Measurements from ENCODE around the gene ROR2.
"Not testable (repeated sequence)": the region's sequence is repeated elsewhere in the genome, so short reads cannot be mapped to it uniquely, and the experiment has no call there.

The ROR2 gene

DNA sequence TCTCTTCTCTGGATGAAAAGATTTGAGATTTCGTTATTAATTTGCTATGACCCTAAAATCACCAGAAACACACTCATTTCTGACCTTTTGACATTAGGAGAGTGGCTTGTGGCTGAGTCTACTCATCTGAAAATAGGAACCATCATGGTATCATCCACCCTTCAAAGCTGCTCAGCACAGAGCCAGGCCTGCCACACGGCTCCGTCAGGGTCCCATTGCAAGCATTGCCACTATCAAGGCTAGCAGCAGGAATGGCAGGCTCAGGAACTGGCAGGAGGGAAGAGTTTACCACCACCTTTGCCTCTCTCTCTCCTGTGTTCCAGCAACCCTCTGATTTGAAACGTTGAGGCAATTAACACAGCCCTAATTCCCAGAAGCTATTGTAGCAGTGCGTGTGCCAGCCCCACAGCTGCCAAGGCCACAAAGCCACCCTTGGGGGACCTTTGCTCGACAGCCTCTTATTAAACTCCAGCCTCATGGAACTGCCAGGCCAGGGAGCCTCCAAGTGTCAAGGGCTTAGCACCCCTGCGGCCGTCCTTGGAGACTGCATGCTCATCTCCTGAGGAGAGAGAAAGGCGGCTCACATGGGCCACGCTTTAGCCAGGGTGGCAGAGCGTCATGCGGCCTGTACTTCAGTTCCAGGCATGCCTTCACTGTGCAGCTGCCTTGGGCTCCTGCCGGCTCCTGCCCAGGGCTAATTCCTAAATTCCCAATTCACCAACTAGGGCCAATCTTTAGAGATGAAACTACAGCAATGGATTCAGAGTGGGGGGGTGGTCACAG, 145.9 kb downstream of the ROR2 start:
- H3K4me3 ChIP-seq (ENCODE audit: low read depth, low read length), result no peak overlapping the region
- DNase-seq (ENCODE audit: low read depth), result no peak
- TF ChIP-seq CTCF (IDR thresholded peaks at IDR 0.05; ENCODE audit: low read depth, low read length, missing control alignments), result no peak

- no peak overlapping the region for H3K4me3 ChIP-seq (ENCODE audit: low read depth, low read length)
- DNase-seq (ENCODE audit: low read depth), result no peak
Measured at GRCh38 chr9:91803151-91803940, 146.7 kb downstream of the ROR2 start.

GRCh38 chr9:91802391-91802790, 147.6 kb downstream of the ROR2 start:
- H3K4me3 ChIP-seq (ENCODE audit: low read depth, low read length), result no peak overlapping the region
- TF ChIP-seq CTCF (IDR thresholded peaks at IDR 0.05; ENCODE audit: low read depth, low read length, missing control alignments), result no peak
- no peak for DNase-seq (ENCODE audit: low read depth)

More at GRCh38 chr9:91803151-91803940, 146.7 kb downstream of the ROR2 start:
- no peak for TF ChIP-seq CTCF (IDR thresholded peaks at IDR 0.05; ENCODE audit: low read depth, low read length, missing control alignments)

DNA sequence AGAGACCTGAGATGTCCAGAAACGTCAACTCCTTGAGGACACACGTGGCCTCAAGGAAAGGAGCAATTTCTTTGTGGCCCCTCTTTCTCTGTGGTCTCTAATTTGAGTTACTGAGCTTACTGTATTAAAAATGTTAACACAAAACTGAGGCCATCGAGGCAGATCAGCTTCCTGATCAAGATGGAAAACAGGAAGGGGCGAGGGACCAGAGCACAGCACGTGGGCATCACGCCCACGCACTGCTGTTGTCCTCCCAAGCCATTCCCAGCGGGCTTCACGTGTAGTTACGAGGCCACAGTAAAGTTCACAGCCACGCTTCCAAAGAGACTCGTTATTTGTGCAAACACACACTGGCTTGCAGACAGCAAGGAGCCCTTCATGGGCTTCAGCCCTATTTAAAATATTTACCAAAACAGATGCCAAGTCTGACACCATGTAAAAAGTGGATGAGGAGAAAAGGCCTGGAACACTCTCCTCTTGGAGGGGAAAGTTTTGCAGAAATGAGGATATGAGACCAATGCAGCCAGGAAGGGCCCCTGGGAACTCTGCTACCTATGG, 149.5 kb downstream of the ROR2 start:
- no peak for DNase-seq (ENCODE audit: low read depth)
- no peak overlapping the region for H3K4me3 ChIP-seq (ENCODE audit: low read depth, low read length)
- TF ChIP-seq CTCF (IDR thresholded peaks at IDR 0.05; ENCODE audit: low read depth, low read length, missing control alignments), result no peak

DNA sequence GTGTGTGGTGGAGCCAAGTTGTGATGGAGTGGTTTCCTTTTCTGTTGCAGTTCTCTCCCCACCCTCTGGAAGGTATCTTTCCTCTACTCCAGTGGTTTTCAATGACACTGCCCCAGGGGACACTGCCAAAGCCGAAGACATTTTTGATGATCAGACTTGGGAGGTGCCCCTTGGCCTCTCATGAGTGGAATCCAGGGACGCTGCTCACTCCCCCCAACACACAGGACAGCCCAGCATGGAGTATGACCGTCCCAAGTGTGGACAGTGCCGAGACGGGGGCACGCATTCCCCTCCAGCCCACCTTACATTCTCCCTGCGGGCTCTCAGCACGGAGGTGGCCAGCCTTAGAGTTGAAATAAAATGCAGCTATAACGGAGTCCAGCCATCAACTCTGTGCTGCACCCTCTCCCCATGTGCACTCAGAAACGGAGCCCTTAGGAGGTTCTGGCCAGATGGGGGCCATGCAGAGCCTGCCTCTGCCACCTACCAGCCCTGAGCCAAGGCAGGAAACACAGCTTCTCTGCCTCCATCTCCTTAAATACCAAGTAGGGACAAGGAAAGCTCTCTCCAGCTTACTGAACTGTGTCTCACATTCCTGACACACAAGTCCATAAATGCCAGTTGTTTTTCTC, 150.8 kb downstream of the ROR2 start:
- DNase-seq (ENCODE audit: low read depth), result no peak
- TF ChIP-seq CTCF (IDR thresholded peaks at IDR 0.05; ENCODE audit: low read depth, low read length, missing control alignments), result no peak
- no peak overlapping the region for H3K4me3 ChIP-seq (ENCODE audit: low read depth, low read length)

DNA sequence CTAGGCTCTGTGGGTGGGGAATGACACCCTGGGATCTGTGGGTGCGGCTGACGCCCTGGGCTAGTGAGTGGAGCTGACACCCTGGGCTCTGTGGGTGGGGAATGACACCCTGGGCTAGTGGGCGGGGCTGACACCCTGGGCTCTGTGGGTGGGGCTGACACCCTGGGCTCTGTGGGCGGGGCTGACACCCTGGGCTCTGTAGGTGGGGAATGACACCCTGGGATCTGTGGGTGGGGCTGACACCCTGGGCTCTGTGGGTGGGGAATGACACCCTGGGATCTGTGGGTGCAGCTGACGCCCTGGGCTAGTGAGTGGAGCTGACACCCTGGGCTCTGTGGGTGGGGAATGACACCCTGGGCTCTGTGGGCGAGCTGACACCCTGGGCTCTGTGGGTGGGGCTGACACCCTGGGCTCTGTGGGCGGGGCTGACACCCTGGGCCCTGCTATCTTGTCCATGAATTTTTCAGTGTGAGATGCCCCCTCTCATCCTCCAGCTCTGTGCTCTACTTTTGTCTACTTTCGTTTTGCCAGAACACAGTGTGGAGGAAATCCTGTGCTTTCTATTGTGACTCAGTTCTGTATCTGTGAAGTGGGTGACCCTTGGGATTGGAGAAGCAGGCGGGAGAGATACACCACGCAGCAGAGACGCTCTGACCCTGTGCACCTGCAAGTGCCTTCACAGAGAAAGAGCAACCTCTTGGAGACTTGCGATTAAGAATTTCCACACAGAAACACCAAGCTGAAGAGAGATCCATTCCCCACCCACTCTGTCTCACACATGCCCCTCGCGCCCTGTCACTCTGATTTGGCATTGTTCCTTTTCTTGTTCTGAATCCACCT, 151.5 kb downstream of the ROR2 start:
- not testable (repeated sequence) for H3K4me3 ChIP-seq (ENCODE audit: low read depth, low read length); DNase-seq (ENCODE audit: low read depth)

DNA sequence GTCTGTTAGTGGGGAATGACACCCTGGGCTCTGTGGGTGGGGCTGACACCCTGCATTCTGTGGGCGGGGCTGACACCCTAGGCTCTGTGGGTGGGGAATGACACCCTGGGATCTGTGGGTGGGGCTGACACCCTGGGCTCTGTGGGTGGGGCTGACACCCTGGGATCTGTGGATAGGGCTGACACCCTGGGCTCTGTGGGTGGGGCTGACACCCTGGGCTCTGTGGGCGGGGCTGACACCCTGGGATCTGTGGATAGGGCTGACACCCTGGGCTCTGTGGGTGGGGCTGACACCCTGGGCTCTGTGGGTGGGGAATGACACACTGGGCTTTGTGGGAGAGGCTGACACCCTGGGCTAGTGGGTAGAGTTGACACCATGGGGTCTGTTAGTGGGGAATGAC, 152.5 kb downstream of the ROR2 start:
- not testable (repeated sequence) for H3K4me3 ChIP-seq (ENCODE audit: low read depth, low read length); DNase-seq (ENCODE audit: low read depth)

DNA sequence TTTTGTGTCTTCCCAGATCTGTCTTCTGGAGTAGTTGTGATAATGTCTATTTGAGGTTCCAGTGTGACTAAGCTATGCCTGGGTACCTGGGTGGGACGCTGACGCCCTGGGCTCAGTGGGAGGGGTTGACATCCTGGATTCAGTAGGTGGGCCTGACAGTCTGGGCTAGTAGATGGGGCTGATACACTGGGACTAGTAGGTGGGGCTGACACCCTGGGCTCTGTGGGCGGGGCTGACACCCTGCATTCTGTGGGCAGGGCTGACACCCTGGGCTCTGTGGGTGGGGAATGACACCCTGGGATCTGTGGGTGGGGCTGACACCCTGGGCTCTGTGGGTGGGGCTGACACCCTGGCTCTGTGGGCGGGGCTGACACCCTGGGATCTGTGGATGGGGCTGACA, 153.5 kb downstream of the ROR2 start:
- not testable (repeated sequence) for DNase-seq (ENCODE audit: low read depth); H3K4me3 ChIP-seq (ENCODE audit: low read depth, low read length)

Measured in GM12864 (cell line).